ENCODE measurements around the gene PTPN2. TPM values are rescaled to one million over a fixed set of nuclear protein-coding genes. Genes with fewer than 3 reads are reported as not detected.

Gene PTPN2
- total RNA-seq: 10 to 100 TPM; 27.2 to 97.9 (median 39.9) TPM

- TF ChIP-seq CTCF (IDR thresholded peaks at IDR 0.05): no peak
- peak; percentile 87 for ATAC-seq (ENCODE audit: low FRiP score)
- peak; percentile 62 for DNase-seq (ENCODE audit: low spot score)
Measured at GRCh38 chr18:12883684-12884405, at the start of gene PTPN2. Gene PTPN2, minus strand, starts transcription at chr18:12884237. Its CDS starts 96 bp downstream, at chr18:12884141.

- DNase-seq (ENCODE audit: low spot score) (no peak), ATAC-seq (ENCODE audit: low FRiP score) (no peak)
- TF ChIP-seq CTCF (IDR thresholded peaks at IDR 0.05): no peak
Measured at GRCh38 chr18:12933327-12933726, 49.3 kb upstream of the PTPN2 start.

- ATAC-seq (ENCODE audit: low FRiP score) (no peak), DNase-seq (ENCODE audit: low spot score) (no peak)
- no peak for TF ChIP-seq CTCF (IDR thresholded peaks at IDR 0.05)
Measured at GRCh38 chr18:12930908-12931307, 46.9 kb upstream of the PTPN2 start.

- TF ChIP-seq CTCF (IDR thresholded peaks at IDR 0.05): no peak
- DNase-seq (ENCODE audit: low spot score) (no peak), ATAC-seq (ENCODE audit: low FRiP score) (no peak)
Measured at GRCh38 chr18:12930376-12930775, 46.3 kb upstream of the PTPN2 start.

- no peak for TF ChIP-seq CTCF (IDR thresholded peaks at IDR 0.05)
- no peak for DNase-seq (ENCODE audit: low spot score)
- ATAC-seq (ENCODE audit: low FRiP score): no peak
Measured at GRCh38 chr18:12929477-12930083, 45.5 kb upstream of the PTPN2 start.

GRCh38 chr18:12928641-12929040 is 44.6 kb upstream of the PTPN2 start:
- ATAC-seq (ENCODE audit: low FRiP score): no peak
- DNase-seq (ENCODE audit: low spot score): no peak
- no peak for TF ChIP-seq CTCF (IDR thresholded peaks at IDR 0.05)

- ATAC-seq (ENCODE audit: low FRiP score): no peak
- no peak for TF ChIP-seq CTCF (IDR thresholded peaks at IDR 0.05)
- no peak for DNase-seq (ENCODE audit: low spot score)
Measured at GRCh38 chr18:12928206-12928605, 44.2 kb upstream of the PTPN2 start.

Data from omental fat pad (tissue), 4 donors.